Sigmoid colon (tissue), 7 donors: ENCODE data around the gene MIPEP. TPM values are rescaled to one million over a fixed set of nuclear protein-coding genes. Genes with fewer than 3 reads are reported as not detected.

Experiments
- DNase-seq: peaks from one replicate; pipeline ENCODE4 v3.0.0-alpha.2; 2019
- H3K27ac ChIP-seq, 4 donors: fragments of 200-600 bp; sonication (generic); one replicate each; pipeline ENCODE4 v1.5.1; 2016 to 2019; ENCODE audit warnings: mild to moderate bottlenecking in 1 of 4
- H3K27me3 ChIP-seq, 3 donors: fragments of 200-600 bp; sonication (generic); one replicate each; pipeline ENCODE4 v1.5.1; 2019; ENCODE audit warnings: mild to moderate bottlenecking in 1 of 3
- H3K36me3 ChIP-seq, 4 donors: fragments of 200-600 bp; sonication (generic); one replicate each; pipeline ENCODE4 v1.5.1; 2016 to 2019
- H3K4me1 ChIP-seq, 4 donors: fragments of 200-600 bp; sonication (generic); one replicate each; pipeline ENCODE4 v1.5.1; 2017 to 2019
- H3K4me3 ChIP-seq, 4 donors: fragments of 200-600 bp; sonication (generic); one replicate each; pipeline ENCODE4 v1.5.1; 2017 to 2019; ENCODE audit warnings: mild to moderate bottlenecking in 2 of 4, moderate library complexity in 1 of 4
- H3K9me3 ChIP-seq, 4 donors: fragments of 200-600 bp in 3 of 4; sonication (generic) in 3 of 4; one replicate each; pipeline versions ENCODE4 v1.5.1 to v1.6.1; 2013 to 2019
- EP300 ChIP-seq, 4 donors: sonication (generic); formaldehyde crosslinking; IDR thresholded peaks; one replicate each; pipeline ENCODE4 v1.6.1; 2017; ENCODE audit warnings: antibody characterized with exemption in 4 of 4
- POLR2A ChIP-seq, 2 donors: fragments of 450-650 bp; IDR thresholded peaks; one replicate each; pipeline ENCODE4 v1.6.1; 2016; ENCODE audit warnings: antibody characterized with exemption in 2 of 2, mild to moderate bottlenecking in 2 of 2, moderate library complexity in 2 of 2
- POLR2AphosphoS5 ChIP-seq, 4 donors: sonication (generic); formaldehyde crosslinking; IDR thresholded peaks; one replicate each; pipeline ENCODE4 v1.6.1; 2017; ENCODE audit warnings: antibody characterized with exemption in 4 of 4
- whole genome bisulfite sequencing, 2 donors: extraction: QIAGEN DNeasy Blood & Tissue Kit; methylation state at CpG; one replicate each; pipeline ENCODE4 v1.1.7; 2013; 5-methylcytosine and 5-hydroxymethylcytosine counted together
- intact Hi-C: fragments of 100-400 bp; cut with DNase I; formaldehyde crosslinking; loops from one replicate; pipeline ENCODE4 v1.15.1; 2023
- polyA plus RNA-seq, 3 donors: library from polyadenylated mRNA; stranded (reverse); fragments of 200-250 nt; gene quantifications; one replicate each; pipeline ENCODE4 v1.2.3, GENCODE V29; 2013
- total RNA-seq, 4 donors: library from RNA; depleted of rRNA; stranded (reverse); fragments of >200 nt; gene quantifications; one replicate each; pipeline ENCODE4 v1.1.0, GENCODE V29; 2016
- TF ChIP-seq, protein P1 (sequence below), 4 experiments: fragments of 450-650 bp in 3 of 4; fragments of 200-600 bp in 1 of 4; IDR thresholded peaks; one replicate each; pipeline ENCODE4 v1.5.1; 2016 to 2019; ENCODE audit warnings: antibody characterized with exemption in 4 of 4, mild to moderate bottlenecking in 3 of 4, moderate library complexity in 2 of 4
- donor health status: healthy with polysubstance abuse.
- donor health status: Bipolar disorder and iron deficiency.
- donor health status: healthy.

The MIPEP gene
- total and polyA plus RNA-seq, 7 donors: 10.7 to 20.5 (median 11.4) TPM

DNA sequence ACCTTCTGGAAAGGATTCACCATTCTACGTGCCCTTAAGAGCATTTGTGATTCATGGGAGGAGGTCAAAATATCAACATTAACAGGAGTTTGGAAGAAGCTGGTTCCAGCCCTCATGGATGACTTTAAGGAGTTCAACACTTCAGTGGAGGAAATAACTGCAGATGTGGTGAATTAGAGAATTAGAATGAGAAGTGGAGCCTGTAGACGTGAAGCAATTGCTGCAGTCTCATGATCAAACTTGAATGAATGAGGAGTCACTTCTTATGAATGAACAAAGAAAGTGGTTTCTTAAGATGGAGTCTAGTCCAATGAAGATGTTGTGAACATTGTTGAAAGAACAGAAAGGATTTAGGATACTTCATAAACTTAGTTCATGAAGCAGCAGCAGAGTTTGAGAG lies 189.9 kb downstream of the MIPEP start:
- no peaks in the 10 kb centered on the region for H3K9me3 ChIP-seq
- DNase-seq: no peak
- intact Hi-C loops: no loop called here
- H3K4me1 ChIP-seq: no peaks in the 10 kb centered on the region
- TF ChIP-seq EP300 (IDR thresholded peaks at IDR 0.05): no peak
- TF ChIP-seq, protein P1, sequence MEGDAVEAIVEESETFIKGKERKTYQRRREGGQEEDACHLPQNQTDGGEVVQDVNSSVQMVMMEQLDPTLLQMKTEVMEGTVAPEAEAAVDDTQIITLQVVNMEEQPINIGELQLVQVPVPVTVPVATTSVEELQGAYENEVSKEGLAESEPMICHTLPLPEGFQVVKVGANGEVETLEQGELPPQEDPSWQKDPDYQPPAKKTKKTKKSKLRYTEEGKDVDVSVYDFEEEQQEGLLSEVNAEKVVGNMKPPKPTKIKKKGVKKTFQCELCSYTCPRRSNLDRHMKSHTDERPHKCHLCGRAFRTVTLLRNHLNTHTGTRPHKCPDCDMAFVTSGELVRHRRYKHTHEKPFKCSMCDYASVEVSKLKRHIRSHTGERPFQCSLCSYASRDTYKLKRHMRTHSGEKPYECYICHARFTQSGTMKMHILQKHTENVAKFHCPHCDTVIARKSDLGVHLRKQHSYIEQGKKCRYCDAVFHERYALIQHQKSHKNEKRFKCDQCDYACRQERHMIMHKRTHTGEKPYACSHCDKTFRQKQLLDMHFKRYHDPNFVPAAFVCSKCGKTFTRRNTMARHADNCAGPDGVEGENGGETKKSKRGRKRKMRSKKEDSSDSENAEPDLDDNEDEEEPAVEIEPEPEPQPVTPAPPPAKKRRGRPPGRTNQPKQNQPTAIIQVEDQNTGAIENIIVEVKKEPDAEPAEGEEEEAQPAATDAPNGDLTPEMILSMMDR (IDR thresholded peaks at IDR 0.05): no peak
- TF ChIP-seq POLR2AphosphoS5 (IDR thresholded peaks at IDR 0.05): no peak
- no peak for TF ChIP-seq POLR2A (IDR thresholded peaks at IDR 0.05)
- no peaks in the 10 kb centered on the region for H3K27me3 ChIP-seq
- WGBS, 2 donors: 85 to 91% methylated on average over 2 of the region's 2 CpGs
- no peaks in the 10 kb centered on the region for H3K36me3 ChIP-seq
- no peak overlapping the region for H3K27ac ChIP-seq
- H3K4me3 ChIP-seq: no peak overlapping the region

DNA sequence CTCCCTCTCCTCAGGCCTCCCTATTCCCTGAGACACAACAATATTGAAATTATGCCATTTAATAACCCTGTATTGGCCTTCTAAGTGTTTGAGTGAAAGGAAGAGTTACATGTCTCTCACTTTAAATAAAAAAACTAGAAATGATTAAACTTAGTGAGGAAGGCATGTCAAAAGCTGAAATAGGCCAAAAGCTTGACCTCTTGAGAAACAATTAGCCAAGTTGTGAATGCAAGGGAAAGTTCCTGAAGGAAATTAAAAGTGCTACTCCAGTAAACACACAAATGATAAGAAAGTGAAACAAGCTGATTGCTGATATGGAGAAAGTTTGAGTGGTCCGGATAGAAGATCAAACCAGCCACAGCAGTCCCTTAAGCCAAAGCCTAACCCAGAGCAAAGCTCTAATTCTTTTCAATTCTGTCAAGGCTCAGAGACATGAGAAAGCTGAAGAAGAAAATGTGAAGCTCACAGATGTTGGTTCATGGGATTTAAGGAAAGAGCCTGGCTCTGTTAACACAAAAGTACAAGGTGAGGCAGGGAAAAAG lies 191.4 kb downstream of the MIPEP start:
- intact Hi-C loops: no loop called here
- Histone ChIP-seq H3K27me3 (no peaks in the 10 kb centered on the region), H3K36me3 (no peaks in the 10 kb centered on the region), H3K9me3 (no peaks in the 10 kb centered on the region), H3K4me1 (no peaks in the 10 kb centered on the region), H3K27ac (no peak overlapping the region), H3K4me3 (no peak overlapping the region)
- no peak for DNase-seq
- 69 to 81% methylated on average over 1 of the region's 1 CpG for WGBS, 2 donors
- TF ChIP-seq POLR2AphosphoS5 (IDR thresholded peaks at IDR 0.05) (no peak), POLR2A (IDR thresholded peaks at IDR 0.05) (no peak), EP300 (IDR thresholded peaks at IDR 0.05) (no peak)
- TF ChIP-seq, protein P1 (IDR thresholded peaks at IDR 0.05): no peak

GRCh38 chr13:23696610-23697009 lies 192.6 kb downstream of the MIPEP start:
- Histone ChIP-seq H3K36me3 (no peaks in the 10 kb centered on the region), H3K4me1 (no peaks in the 10 kb centered on the region), H3K4me3 (no peak overlapping the region), H3K27me3 (no peaks in the 10 kb centered on the region), H3K9me3 (no peaks in the 10 kb centered on the region), H3K27ac (no peak overlapping the region)
- 79 to 84% methylated on average over 5 of the region's 5 CpGs for WGBS, 2 donors
- intact Hi-C loops: no loop called here
- no peak for TF ChIP-seq EP300 (IDR thresholded peaks at IDR 0.05)
- no peak for TF ChIP-seq POLR2A (IDR thresholded peaks at IDR 0.05)
- TF ChIP-seq, protein P1 (IDR thresholded peaks at IDR 0.05): no peak
- no peak for TF ChIP-seq POLR2AphosphoS5 (IDR thresholded peaks at IDR 0.05)
- DNase-seq: no peak

DNA sequence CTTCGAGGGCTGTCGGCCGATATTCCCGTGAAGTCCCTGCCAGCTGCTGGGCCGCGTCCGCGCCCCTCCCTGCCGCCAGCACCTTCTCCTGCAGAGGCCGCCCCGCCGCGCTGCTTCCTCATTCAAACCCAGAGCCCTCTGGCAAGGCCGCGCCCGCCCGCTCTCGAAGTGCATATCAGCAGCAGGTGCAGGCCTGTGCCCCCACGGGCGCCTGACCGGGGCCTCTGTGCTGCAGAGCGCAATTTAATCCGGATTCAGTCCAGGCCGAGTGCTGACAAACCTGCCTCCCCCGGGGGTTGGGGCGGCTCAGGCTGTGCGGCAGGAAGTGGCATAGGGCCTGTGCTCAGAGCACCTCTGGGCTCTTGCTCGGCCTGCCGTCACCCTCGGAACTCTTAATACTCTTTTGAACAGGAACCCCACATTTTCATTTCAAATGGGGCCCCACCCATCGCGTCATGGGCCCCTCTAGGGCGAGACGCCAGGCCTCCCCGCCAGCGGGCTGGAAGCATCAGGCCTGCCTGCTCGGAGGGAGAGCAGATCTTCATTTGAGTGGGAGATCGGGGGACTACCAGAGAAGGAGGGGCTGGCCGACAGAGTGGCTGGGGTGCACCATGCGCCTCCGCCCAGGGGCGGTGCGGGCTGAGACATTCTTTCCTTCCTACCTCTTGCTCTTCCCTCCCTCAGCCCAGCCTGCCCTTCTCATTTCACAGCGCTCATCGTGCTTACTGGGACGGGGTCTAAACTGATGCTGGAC lies 193.3 kb downstream of the MIPEP start:
- DNase-seq: no peak
- TF ChIP-seq POLR2A (IDR thresholded peaks at IDR 0.05) (no peak), EP300 (IDR thresholded peaks at IDR 0.05) (no peak), POLR2AphosphoS5 (IDR thresholded peaks at IDR 0.05) (no peak)
- TF ChIP-seq, protein P1 (IDR thresholded peaks at IDR 0.05): no peak
- intact Hi-C loops: no loop called here
- no peak overlapping the region for H3K4me3 ChIP-seq
- 37 to 56% methylated on average over 46 of the region's 46 CpGs for WGBS, 2 donors
- no peaks in the 10 kb centered on the region for H3K4me1 ChIP-seq
- no peaks in the 10 kb centered on the region for H3K27me3 ChIP-seq
- H3K27ac ChIP-seq: no peak overlapping the region
- no peaks in the 10 kb centered on the region for H3K36me3 ChIP-seq
- no peaks in the 10 kb centered on the region for H3K9me3 ChIP-seq
